ENCODE results near the gene ZNRF2.
"Not testable (repeated sequence)": the region's sequence is repeated elsewhere in the genome, so short reads cannot be mapped to it uniquely, and the experiment has no call there.

DNA sequence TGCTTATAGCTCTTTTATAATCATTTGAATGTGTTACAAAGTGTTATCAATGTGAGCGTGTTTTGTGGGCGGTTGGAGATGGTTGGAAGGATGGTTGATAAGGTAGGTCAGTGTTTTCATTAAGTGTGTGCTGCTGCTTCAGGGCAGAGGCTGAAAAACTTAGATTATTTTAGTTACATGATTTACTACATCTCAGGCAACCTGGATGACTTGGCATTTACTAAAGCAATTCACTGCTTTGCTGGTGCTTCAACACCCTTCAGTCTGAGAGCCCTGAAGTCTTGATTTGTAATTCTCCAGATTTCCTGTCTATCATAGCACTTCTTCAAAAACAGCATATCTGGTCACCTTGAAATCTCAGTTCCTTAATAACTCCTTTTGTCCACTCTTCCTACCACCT lies 11.9 kb downstream of the ZNRF2 start:
- TF ChIP-seq, protein P1, sequence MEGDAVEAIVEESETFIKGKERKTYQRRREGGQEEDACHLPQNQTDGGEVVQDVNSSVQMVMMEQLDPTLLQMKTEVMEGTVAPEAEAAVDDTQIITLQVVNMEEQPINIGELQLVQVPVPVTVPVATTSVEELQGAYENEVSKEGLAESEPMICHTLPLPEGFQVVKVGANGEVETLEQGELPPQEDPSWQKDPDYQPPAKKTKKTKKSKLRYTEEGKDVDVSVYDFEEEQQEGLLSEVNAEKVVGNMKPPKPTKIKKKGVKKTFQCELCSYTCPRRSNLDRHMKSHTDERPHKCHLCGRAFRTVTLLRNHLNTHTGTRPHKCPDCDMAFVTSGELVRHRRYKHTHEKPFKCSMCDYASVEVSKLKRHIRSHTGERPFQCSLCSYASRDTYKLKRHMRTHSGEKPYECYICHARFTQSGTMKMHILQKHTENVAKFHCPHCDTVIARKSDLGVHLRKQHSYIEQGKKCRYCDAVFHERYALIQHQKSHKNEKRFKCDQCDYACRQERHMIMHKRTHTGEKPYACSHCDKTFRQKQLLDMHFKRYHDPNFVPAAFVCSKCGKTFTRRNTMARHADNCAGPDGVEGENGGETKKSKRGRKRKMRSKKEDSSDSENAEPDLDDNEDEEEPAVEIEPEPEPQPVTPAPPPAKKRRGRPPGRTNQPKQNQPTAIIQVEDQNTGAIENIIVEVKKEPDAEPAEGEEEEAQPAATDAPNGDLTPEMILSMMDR (optimal IDR thresholded peaks at IDR 0.05 in 1 of 3, IDR thresholded peaks at IDR 0.05 in 1 of 3, conservative IDR thresholded peaks at IDR 0.05 in 1 of 3; ENCODE audit: extremely low read depth in 1 of 3, insufficient read depth in 2 of 3, low read length in 3 of 3) = not testable (repeated sequence)
- not testable (repeated sequence) for TF ChIP-seq EZH2 (IDR thresholded peaks at IDR 0.05; ENCODE audit: low read length)
